Fibroblast of the aortic adventitia (primary cell): ENCODE data around the gene EPHA4. TPM values are rescaled to one million over a fixed set of nuclear protein-coding genes. Genes with fewer than 3 reads are reported as not detected.
A peak's percentile ranks its signal among the peaks of the same experiment; 100 is the strongest.

Experiments used
- DNase-seq: peaks from one replicate; pipeline ENCODE4 v3.0.0-alpha.2; 2010; ENCODE audit warnings: low read depth
- H3K4me3 ChIP-seq: 2 replicates; pipeline ENCODE4 v1.5.1; 2011; ENCODE audit warnings: low read depth, mild to moderate bottlenecking, control low read depth, low read length, moderate library complexity
- CTCF ChIP-seq: IDR thresholded peaks from 2 replicates; pipeline ENCODE4 v1.5.1; 2011; ENCODE audit warnings: mild to moderate bottlenecking, low read length, control low read depth, inconsistent platforms; ENCODE audit not compliant: insufficient read depth
- total RNA-seq: library from RNA; depleted of rRNA; stranded (reverse); fragments of >200 nt; gene quantifications from 2 replicates; pipeline ENCODE4 v1.2.3, GENCODE V29; 2012; ENCODE audit warnings: low replicate concordance

The EPHA4 gene
- total RNA-seq, 1 donor: 13.9 TPM

GRCh38 chr2:221410487-221410886 lies 161.6 kb downstream of the EPHA4 start:
- DNase-seq: no peak
- TF ChIP-seq CTCF: no peak
- H3K4me3 ChIP-seq: no peak overlapping the region

GRCh38 chr2:221407765-221408164 lies 164.3 kb downstream of the EPHA4 start:
- no peak for TF ChIP-seq CTCF
- H3K4me3 ChIP-seq: no peak overlapping the region
- DNase-seq: no peak

DNA sequence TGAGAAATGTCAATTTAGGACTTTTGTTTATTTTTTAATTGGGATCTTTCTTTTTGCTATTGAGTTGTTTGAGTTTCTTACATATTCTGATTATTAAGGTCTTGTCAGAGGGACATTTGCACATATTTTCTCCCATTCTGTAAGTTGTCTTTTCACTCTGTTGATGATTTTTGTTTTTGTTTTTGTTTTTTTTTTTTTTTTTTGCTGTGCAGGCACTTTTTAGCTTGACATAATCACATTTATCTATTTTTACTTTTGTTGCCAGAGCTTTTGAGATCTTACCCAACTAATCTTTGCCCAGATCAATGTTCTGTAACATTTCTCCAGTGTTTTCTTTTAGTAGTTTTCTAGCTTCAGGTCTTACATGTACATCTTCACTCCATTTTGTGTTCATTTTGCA lies 166.6 kb downstream of the EPHA4 start:
- H3K4me3 ChIP-seq: no peak overlapping the region
- no peak for TF ChIP-seq CTCF
- DNase-seq: no peak

DNA sequence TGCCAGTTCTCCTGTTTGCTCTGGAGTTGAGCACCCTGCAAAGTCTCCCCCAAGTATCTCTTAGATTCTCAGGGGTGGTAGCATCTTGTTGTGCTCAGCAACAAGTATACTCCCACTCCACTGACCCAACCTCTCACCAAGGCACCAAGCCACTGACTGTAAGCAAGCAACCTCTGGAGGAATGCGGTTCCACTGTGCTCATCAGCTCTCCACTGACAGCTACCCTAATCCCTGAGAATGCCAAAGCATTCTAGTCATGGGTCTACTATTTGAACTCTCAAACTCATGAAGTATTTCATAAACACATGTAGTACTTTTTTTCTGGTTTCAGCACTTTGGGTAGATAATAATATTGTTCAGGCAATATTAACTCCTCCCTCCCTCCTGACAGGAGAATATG lies 170.0 kb downstream of the EPHA4 start:
- DNase-seq: peak; percentile 5
- no peak for TF ChIP-seq CTCF

GRCh38 chr2:221400411-221400810 lies 171.7 kb downstream of the EPHA4 start:
- no peak for TF ChIP-seq CTCF
- H3K4me3 ChIP-seq: no peak overlapping the region
- no peak for DNase-seq

More for the DNA sequence above, 170.0 kb downstream of the EPHA4 start:
- H3K4me3 ChIP-seq: no peak overlapping the region

DNA sequence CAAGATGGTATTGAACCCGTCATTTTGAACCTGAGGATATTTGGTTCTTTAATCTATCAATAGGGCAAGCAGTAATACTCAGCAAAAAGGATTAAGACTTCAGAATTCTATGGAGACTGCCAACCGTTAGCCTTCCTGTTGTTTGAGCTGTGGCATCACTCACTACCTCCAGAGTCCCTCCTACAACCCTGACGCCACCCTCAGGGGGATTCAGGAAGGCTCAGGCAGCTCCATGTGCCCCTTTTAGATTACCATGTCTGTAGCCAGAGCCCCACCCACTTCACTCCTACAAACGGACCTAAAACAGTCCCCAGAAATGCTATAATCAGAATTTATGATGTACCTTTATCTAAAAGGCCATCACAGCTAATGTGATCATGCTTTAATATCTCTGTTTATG lies 172.9 kb downstream of the EPHA4 start:
- no peak for DNase-seq
- TF ChIP-seq CTCF: no peak

DNA sequence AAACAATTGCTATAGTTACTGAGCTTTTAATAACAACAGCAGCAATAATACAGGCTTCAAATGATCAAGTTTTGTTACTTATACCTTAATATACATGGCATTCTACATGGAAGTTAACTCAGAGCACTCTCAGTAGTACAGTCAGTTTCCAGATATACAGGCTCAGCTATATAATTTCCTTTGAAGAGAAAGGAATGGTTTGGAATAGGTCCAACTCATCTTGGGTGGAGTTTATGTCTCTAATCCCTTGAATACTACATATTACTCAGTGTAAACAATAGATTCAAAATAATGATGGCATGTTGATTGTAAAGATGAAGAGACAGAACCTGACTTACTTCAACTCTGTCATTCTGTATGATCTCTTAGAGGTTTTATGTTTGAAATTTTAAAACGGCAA lies 174.9 kb downstream of the EPHA4 start:
- H3K4me3 ChIP-seq: no peak overlapping the region
- TF ChIP-seq CTCF: no peak
- DNase-seq: no peak

More for the DNA sequence above, 172.9 kb downstream of the EPHA4 start:
- no peak overlapping the region for H3K4me3 ChIP-seq
